ENCODE data around the gene EFNA5. TPM values are rescaled to one million over a fixed set of nuclear protein-coding genes. Genes with fewer than 3 reads are reported as not detected.

The EFNA5 gene
- total RNA-seq, 1 experiment from 2014 or later, result 0.22 TPM

DNA sequence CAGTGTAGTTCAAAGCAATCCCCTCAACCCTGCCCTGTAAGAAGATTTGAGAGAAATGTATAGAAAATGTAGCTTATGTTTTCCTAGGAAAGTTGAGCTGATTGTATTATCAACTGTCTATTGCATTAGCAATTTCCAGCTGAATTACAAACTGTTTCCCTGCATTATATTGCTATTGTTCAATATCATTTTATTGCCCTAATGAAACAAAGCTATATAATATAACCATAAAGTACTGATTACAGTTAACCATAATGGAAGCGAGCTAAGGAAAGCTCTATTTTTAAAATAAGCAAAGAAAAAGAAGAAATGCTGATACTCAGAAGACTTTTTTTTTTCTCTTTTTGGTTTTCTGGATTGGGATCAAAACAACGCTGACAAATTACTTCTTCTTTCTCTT, 228.3 kb downstream of the EFNA5 start:
- no peaks in the 10 kb centered on the region for H3K4me1 ChIP-seq (ENCODE audit: control insufficient read depth in 1 of 2, insufficient read depth in 2 of 2, low read length in 2 of 2)
- no peaks in the 10 kb centered on the region for H4K20me1 ChIP-seq (ENCODE audit: insufficient read depth)
- no peak overlapping the region for H2AFZ ChIP-seq (ENCODE audit: low read depth, low read length, poor library complexity, severe bottlenecking)
- H3K27ac ChIP-seq (ENCODE audit: low read depth, low read length), result no peak overlapping the region
- DNase-seq (ENCODE audit: low read depth, low spot score), result no peak
- POLR2A ChIA-PET, result no interaction called here
- H3K9ac ChIP-seq (ENCODE audit: low read length), result no peak overlapping the region
- CTCF ChIA-PET, result no interaction called here
- H3K9me2 ChIP-seq (ENCODE audit: insufficient read depth), result no peaks in the 10 kb centered on the region
- H3K36me3 ChIP-seq (ENCODE audit: control insufficient read depth in 1 of 2, insufficient read depth in 2 of 2, low read length in 2 of 2), result no peaks in the 10 kb centered on the region
- RAD21 ChIA-PET (ENCODE audit: low non-redundant PET in 1 of 2, low total read pairs in 2 of 2, uncharacterized antibody in 2 of 2, unreplicated experiment in 2 of 2), result no interaction called here
- H3K4me3 ChIP-seq (replicated peaks in 1 of 2; ENCODE audit: low read depth in 1 of 2, low read length in 2 of 2), result no peak overlapping the region
- intact Hi-C loops (cut with micrococcal nuclease), result no loop called here
- no peak for ATAC-seq
- TF ChIP-seq, protein P1, sequence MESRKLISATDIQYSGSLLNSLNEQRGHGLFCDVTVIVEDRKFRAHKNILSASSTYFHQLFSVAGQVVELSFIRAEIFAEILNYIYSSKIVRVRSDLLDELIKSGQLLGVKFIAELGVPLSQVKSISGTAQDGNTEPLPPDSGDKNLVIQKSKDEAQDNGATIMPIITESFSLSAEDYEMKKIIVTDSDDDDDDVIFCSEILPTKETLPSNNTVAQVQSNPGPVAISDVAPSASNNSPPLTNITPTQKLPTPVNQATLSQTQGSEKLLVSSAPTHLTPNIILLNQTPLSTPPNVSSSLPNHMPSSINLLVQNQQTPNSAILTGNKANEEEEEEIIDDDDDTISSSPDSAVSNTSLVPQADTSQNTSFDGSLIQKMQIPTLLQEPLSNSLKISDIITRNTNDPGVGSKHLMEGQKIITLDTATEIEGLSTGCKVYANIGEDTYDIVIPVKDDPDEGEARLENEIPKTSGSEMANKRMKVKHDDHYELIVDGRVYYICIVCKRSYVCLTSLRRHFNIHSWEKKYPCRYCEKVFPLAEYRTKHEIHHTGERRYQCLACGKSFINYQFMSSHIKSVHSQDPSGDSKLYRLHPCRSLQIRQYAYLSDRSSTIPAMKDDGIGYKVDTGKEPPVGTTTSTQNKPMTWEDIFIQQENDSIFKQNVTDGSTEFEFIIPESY (IDR thresholded peaks at IDR 0.05; ENCODE audit: extremely low read depth, insufficient replicate concordance, low read length), result no peak
- no peak for TF ChIP-seq ATF3 (IDR thresholded peaks at IDR 0.05)
- no peak for TF ChIP-seq RAD21 (IDR thresholded peaks at IDR 0.05; ENCODE audit: low read depth)
- no peak for TF ChIP-seq ZFX (IDR thresholded peaks at IDR 0.05)
- TF ChIP-seq EZH2phosphoT487 (IDR thresholded peaks at IDR 0.05; ENCODE audit: borderline replicate concordance), result no peak
- no peak for TF ChIP-seq ZNF274 (IDR thresholded peaks at IDR 0.05; ENCODE audit: low read depth, low read length)
- no peak for TF ChIP-seq SP1 (IDR thresholded peaks at IDR 0.05; ENCODE audit: low read depth)
- no peak for TF ChIP-seq JUND (IDR thresholded peaks at IDR 0.05)
- no peaks in the 10 kb centered on the region for H3K9me3 ChIP-seq (ENCODE audit: control insufficient read depth in 1 of 2, insufficient read depth in 1 of 2, low read depth in 1 of 2, low read length in 2 of 2)
- H3K27me3 ChIP-seq (ENCODE audit: insufficient read depth, low read length), result no peaks in the 10 kb centered on the region
- H3K4me2 ChIP-seq (ENCODE audit: low read length), result no peak overlapping the region
- BruUV-seq (replicated peaks), result no TSS peak
- no peaks in the 10 kb centered on the region for H3K79me2 ChIP-seq (ENCODE audit: insufficient read depth, low read length)

GRCh38 chr5:107439832-107440231, 230.9 kb downstream of the EFNA5 start:
- ChIA-PET RAD21 (ENCODE audit: low non-redundant PET in 1 of 2, low total read pairs in 2 of 2, uncharacterized antibody in 2 of 2, unreplicated experiment in 2 of 2) (no interaction called here), CTCF (no interaction called here), POLR2A (no interaction called here)
- no peak overlapping the region for H3K9ac ChIP-seq (ENCODE audit: low read length)
- ATAC-seq, result no peak
- H4K20me1 ChIP-seq (ENCODE audit: insufficient read depth), result no peaks in the 10 kb centered on the region
- BruUV-seq (replicated peaks), result no TSS peak
- no peak overlapping the region for H3K4me2 ChIP-seq (ENCODE audit: low read length)
- no peaks in the 10 kb centered on the region for H3K27me3 ChIP-seq (ENCODE audit: insufficient read depth, low read length)
- DNase-seq (ENCODE audit: low read depth, low spot score), result no peak
- H3K9me3 ChIP-seq (ENCODE audit: control insufficient read depth in 1 of 2, insufficient read depth in 1 of 2, low read depth in 1 of 2, low read length in 2 of 2), result no peaks in the 10 kb centered on the region
- no peaks in the 10 kb centered on the region for H3K9me2 ChIP-seq (ENCODE audit: insufficient read depth)
- H3K79me2 ChIP-seq (ENCODE audit: insufficient read depth, low read length), result no peaks in the 10 kb centered on the region
- intact Hi-C loops (cut with micrococcal nuclease), result no loop called here
- H3K27ac ChIP-seq (ENCODE audit: low read depth, low read length), result no peak overlapping the region
- H3K36me3 ChIP-seq (ENCODE audit: control insufficient read depth in 1 of 2, insufficient read depth in 2 of 2, low read length in 2 of 2), result no peaks in the 10 kb centered on the region
- no peak overlapping the region for H2AFZ ChIP-seq (ENCODE audit: low read depth, low read length, poor library complexity, severe bottlenecking)
- H3K4me1 ChIP-seq (ENCODE audit: control insufficient read depth in 1 of 2, insufficient read depth in 2 of 2, low read length in 2 of 2), result no peaks in the 10 kb centered on the region
- H3K4me3 ChIP-seq (replicated peaks in 1 of 2; ENCODE audit: low read depth in 1 of 2, low read length in 2 of 2), result no peak overlapping the region
- no peak for TF ChIP-seq CEBPB (IDR thresholded peaks at IDR 0.05; ENCODE audit: low read depth)
- no peak for TF ChIP-seq POLR2AphosphoS5 (IDR thresholded peaks at IDR 0.05; ENCODE audit: low read depth, low read length)
- TF ChIP-seq ELF1 (IDR thresholded peaks at IDR 0.05; ENCODE audit: borderline replicate concordance, low read depth), result no peak
- TF ChIP-seq, protein P2, sequence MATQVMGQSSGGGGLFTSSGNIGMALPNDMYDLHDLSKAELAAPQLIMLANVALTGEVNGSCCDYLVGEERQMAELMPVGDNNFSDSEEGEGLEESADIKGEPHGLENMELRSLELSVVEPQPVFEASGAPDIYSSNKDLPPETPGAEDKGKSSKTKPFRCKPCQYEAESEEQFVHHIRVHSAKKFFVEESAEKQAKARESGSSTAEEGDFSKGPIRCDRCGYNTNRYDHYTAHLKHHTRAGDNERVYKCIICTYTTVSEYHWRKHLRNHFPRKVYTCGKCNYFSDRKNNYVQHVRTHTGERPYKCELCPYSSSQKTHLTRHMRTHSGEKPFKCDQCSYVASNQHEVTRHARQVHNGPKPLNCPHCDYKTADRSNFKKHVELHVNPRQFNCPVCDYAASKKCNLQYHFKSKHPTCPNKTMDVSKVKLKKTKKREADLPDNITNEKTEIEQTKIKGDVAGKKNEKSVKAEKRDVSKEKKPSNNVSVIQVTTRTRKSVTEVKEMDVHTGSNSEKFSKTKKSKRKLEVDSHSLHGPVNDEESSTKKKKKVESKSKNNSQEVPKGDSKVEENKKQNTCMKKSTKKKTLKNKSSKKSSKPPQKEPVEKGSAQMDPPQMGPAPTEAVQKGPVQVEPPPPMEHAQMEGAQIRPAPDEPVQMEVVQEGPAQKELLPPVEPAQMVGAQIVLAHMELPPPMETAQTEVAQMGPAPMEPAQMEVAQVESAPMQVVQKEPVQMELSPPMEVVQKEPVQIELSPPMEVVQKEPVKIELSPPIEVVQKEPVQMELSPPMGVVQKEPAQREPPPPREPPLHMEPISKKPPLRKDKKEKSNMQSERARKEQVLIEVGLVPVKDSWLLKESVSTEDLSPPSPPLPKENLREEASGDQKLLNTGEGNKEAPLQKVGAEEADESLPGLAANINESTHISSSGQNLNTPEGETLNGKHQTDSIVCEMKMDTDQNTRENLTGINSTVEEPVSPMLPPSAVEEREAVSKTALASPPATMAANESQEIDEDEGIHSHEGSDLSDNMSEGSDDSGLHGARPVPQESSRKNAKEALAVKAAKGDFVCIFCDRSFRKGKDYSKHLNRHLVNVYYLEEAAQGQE (IDR thresholded peaks at IDR 0.05; ENCODE audit: low read depth), result no peak
- no peak for TF ChIP-seq SIN3A (IDR thresholded peaks at IDR 0.05; ENCODE audit: low read depth)
- TF ChIP-seq TCF7L2 (IDR thresholded peaks at IDR 0.05; ENCODE audit: borderline replicate concordance, extremely low read depth, insufficient read depth, insufficient read length), result no peak
- TF ChIP-seq, protein P1 (IDR thresholded peaks at IDR 0.05; ENCODE audit: extremely low read depth, insufficient replicate concordance, low read length), result no peak
